ENCODE data around the gene MCTP1. TPM values are rescaled to one million over a fixed set of nuclear protein-coding genes. Genes with fewer than 3 reads are reported as not detected.

The MCTP1 gene
- total RNA-seq, 1 experiment from 2014 or later = 2.5 TPM

- no peak overlapping the region for H3K27ac Mint-ChIP-seq
- Histone ChIP-seq H2AFZ (ENCODE audit: low read length) (no peak overlapping the region), H3K4me1 (ENCODE audit: insufficient read depth, low read length) (no peaks in the 10 kb centered on the region), H2BK5ac (ENCODE audit: insufficient read length, low read length) (no peak overlapping the region), H4K91ac (ENCODE audit: insufficient read length, low read depth, low read length) (no peak overlapping the region), H4K8ac (replicated peaks; ENCODE audit: insufficient read length, low read depth, low read length) (no peak overlapping the region), H3K79me2 (ENCODE audit: insufficient read depth, low read length) (no peaks in the 10 kb centered on the region), H2BK15ac (ENCODE audit: low read depth, low read length) (no peak overlapping the region), H4K20me1 (ENCODE audit: control insufficient read depth, insufficient read depth, insufficient read length) (no peaks in the 10 kb centered on the region), H3K9me3 (ENCODE audit: control insufficient read depth, low read depth, low read length) (no peaks in the 10 kb centered on the region), H2BK12ac (ENCODE audit: insufficient read length, low read depth, low read length) (no peak overlapping the region), H3K56ac (ENCODE audit: insufficient read length, low read depth, low read length) (no peak overlapping the region), H3K4me2 (ENCODE audit: insufficient read depth, insufficient read length, low read length) (no peak overlapping the region), H3K9ac (ENCODE audit: extremely low read depth, insufficient read length, low read length) (no peak overlapping the region), H3K27me3 (ENCODE audit: insufficient read depth, low read length) (no peaks in the 10 kb centered on the region), H4K5ac (ENCODE audit: insufficient read length, low read depth, low read length) (no peak overlapping the region), H3T11ph (ENCODE audit: low read length) (no peak overlapping the region), H2BK120ac (ENCODE audit: low read depth, low read length, poor library complexity, severe bottlenecking) (no peak overlapping the region), H3K23me2 (ENCODE audit: insufficient read length, low read depth, low read length, poor library complexity, severe bottlenecking) (no peaks in the 10 kb centered on the region), H2BK20ac (ENCODE audit: low read depth, low read length, poor library complexity, severe bottlenecking) (no peak overlapping the region), H3K79me1 (ENCODE audit: insufficient read depth, low read depth, low read length, poor library complexity, severe bottlenecking) (no peaks in the 10 kb centered on the region), H2AK5ac (ENCODE audit: insufficient read length, low read length) (no peak overlapping the region), H3K4ac (ENCODE audit: low read depth, low read length) (no peak overlapping the region), H3K18ac (ENCODE audit: insufficient read length, low read depth, low read length) (no peak overlapping the region), H3K14ac (ENCODE audit: insufficient read depth, low read length) (no peak overlapping the region), H3K27ac (ENCODE audit: insufficient read length, low read depth, low read length) (no peak overlapping the region), H3K23ac (ENCODE audit: insufficient read length, low read depth, low read length) (no peak overlapping the region)
- H3K27me3 Mint-ChIP-seq (ENCODE audit: low read depth) = no peaks in the 10 kb centered on the region
- no peaks in the 10 kb centered on the region for H3K9me3 Mint-ChIP-seq
- H3K4me1 Mint-ChIP-seq = no peaks in the 10 kb centered on the region
- DNase-seq = no peak
- H3K4me3 Mint-ChIP-seq = no peak overlapping the region
- H3K36me3 Mint-ChIP-seq (ENCODE audit: insufficient read depth in 1 of 3, low read depth in 3 of 3) = no peaks in the 10 kb centered on the region
- TF ChIP-seq CTCF (conservative IDR thresholded peaks at IDR 0.05) = no peak
These were observed 27.9 kb downstream of the MCTP1 start for GRCh38 chr5:95256991-95257390.

All from H9 (cell line).